Activated CD8-positive, alpha-beta memory T cell treated with anti-CD3 and anti-CD28 coated beads, Interleukin-2, amount 10 ng/mL, durations not matched to agents 7 days and 5 days (primary cell): ENCODE results near the gene DGCR2. TPM values are rescaled to one million over a fixed set of nuclear protein-coding genes. Genes with fewer than 3 reads are reported as not detected.
"Not testable (repeated sequence)": the region's sequence is repeated elsewhere in the genome, so short reads cannot be mapped to it uniquely, and the experiment has no call there.

Experiments used
- ATAC-seq: fragments of 150-1000 bp; cut with Tn5 transposase; one replicate; pipeline ENCODE4 v1.10.0; 2021; ENCODE audit warnings: moderate library complexity
- CTCF ChIA-PET: fragments of 350-600 bp; sonication (Branson Sonifier 250); formaldehyde crosslinking; loops from one replicate; lab custom pipeline; 2021; ENCODE audit warnings: antibody characterized with exemption; lab: Charles Lee
- DNase-seq: peaks from one replicate; pipeline ENCODE4 v3.0.0-alpha.2; 2020
- H3K27ac Mint-ChIP-seq: one replicate; pipeline ENCODE4 v1.8.0; 2021; ENCODE audit warnings: mild to moderate bottlenecking, mixed read lengths
- H3K27me3 Mint-ChIP-seq: one replicate; pipeline ENCODE4 v1.8.0; 2021; ENCODE audit warnings: mixed read lengths
- H3K36me3 Mint-ChIP-seq: one replicate; pipeline ENCODE4 v1.8.0; 2021; ENCODE audit warnings: mild to moderate bottlenecking, mixed read lengths
- H3K4me1 Mint-ChIP-seq: one replicate; pipeline ENCODE4 v1.8.0; 2021; ENCODE audit warnings: mixed read lengths
- H3K4me3 Mint-ChIP-seq: one replicate; pipeline ENCODE4 v1.8.0; 2021; ENCODE audit warnings: mild to moderate bottlenecking, moderate library complexity, mixed read lengths
- H3K9me3 Mint-ChIP-seq: one replicate; pipeline ENCODE4 v1.8.0; 2022; ENCODE audit warnings: low read depth, mixed read lengths
- total RNA-seq, 2 experiments: library from RNA; stranded (reverse); gene quantifications; one replicate each; pipeline ENCODE4 v1.2.3, GENCODE V29; 2021

Gene DGCR2
- total RNA-seq, 2 experiments from 2014 or later: 27.8 TPM

GRCh38 chr22:19016081-19016766 lies 106.0 kb downstream of the DGCR2 start:
- peaks cover 18% of the 10 kb centered on the region for H3K27me3 Mint-ChIP-seq
- no peak overlapping the region for H3K4me3 Mint-ChIP-seq
- no peaks in the 10 kb centered on the region for H3K4me1 Mint-ChIP-seq
- ATAC-seq: no peak
- H3K36me3 Mint-ChIP-seq: no peaks in the 10 kb centered on the region
- no peaks in the 10 kb centered on the region for H3K9me3 Mint-ChIP-seq
- DNase-seq: no peak
- no peak overlapping the region for H3K27ac Mint-ChIP-seq
- CTCF ChIA-PET: no interaction called here

DNA sequence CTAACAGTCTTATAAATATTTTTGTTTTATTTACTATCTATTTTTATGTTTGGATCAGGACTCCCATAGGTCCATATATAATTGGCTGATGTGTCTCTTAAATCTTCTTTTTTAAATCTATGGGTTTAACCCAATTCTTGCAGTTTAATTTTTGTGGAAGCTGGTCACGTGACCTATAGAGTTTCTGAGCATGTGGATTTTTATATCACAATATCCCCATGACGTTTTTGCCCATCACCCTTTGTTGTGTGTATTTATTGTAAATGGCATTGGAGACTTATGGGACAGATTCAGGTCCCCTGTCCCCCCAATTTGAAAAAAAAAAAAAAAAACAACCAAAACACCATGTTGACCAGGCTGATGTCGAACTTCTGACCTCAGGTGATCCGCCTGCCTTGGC lies 107.3 kb downstream of the DGCR2 start:
- CTCF ChIA-PET: no interaction called here
- DNase-seq (no peak), ATAC-seq (no peak)
- Mint-ChIP-seq H3K9me3 (no peaks in the 10 kb centered on the region), H3K27ac (no peak overlapping the region), H3K4me1 (no peaks in the 10 kb centered on the region), H3K36me3 (no peaks in the 10 kb centered on the region), H3K4me3 (no peak overlapping the region), H3K27me3 (peaks cover 23% of the 10 kb centered on the region)

GRCh38 chr22:19013881-19014598 lies 108.2 kb downstream of the DGCR2 start:
- H3K4me3 Mint-ChIP-seq, ATAC-seq, H3K36me3 Mint-ChIP-seq, H3K4me1 Mint-ChIP-seq, H3K9me3 Mint-ChIP-seq, DNase-seq, CTCF ChIA-PET, H3K27ac Mint-ChIP-seq: not testable (repeated sequence)
- H3K27me3 Mint-ChIP-seq: peaks cover 19% of the 10 kb centered on the region

- CTCF ChIA-PET, H3K36me3 Mint-ChIP-seq: not testable (repeated sequence)
Observed at GRCh38 chr22:19013411-19013810, 108.8 kb downstream of the DGCR2 start.

DNA sequence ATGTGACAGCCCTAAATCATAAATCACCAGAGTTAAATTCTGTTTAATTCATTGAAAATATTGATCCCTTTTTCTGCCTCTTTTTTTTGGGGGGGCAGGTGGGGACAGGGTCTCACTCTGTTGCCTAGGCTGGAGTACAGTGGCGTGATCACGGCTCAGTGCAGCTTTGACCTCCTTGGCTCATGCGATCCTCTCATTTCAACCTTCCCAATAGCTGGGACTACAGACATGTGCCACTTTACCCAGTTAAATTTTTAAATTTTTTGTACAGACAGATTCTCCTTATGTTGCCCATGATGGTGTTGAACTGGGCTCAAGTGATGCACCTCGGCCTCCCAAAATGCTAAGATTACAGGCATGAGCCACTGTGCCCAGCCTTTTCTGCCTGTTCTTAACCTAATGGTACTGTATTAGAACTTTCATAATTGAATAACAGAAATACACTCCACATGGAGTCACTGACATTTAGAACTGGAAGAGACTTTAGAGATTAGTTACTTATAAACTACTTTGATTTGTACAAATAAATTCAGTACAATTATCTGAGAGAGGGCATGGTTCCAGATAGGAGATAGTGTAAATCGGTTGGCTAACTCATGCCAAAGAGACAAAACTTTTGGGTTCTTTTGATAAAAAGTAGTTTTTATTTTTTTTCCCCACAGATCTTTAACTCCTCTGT lies 109.8 kb downstream of the DGCR2 start:
- H3K27me3 Mint-ChIP-seq: peaks cover 18% of the 10 kb centered on the region

More at GRCh38 chr22:19013411-19013810, 108.8 kb downstream of the DGCR2 start:
- not testable (repeated sequence) for H3K4me3 Mint-ChIP-seq, ATAC-seq, H3K4me1 Mint-ChIP-seq, H3K27ac Mint-ChIP-seq, H3K9me3 Mint-ChIP-seq, DNase-seq
- peaks cover 16% of the 10 kb centered on the region for H3K27me3 Mint-ChIP-seq

GRCh38 chr22:19011611-19012010 lies 110.6 kb downstream of the DGCR2 start:
- H3K27ac Mint-ChIP-seq, H3K4me3 Mint-ChIP-seq, H3K4me1 Mint-ChIP-seq, H3K9me3 Mint-ChIP-seq, ATAC-seq, H3K36me3 Mint-ChIP-seq, DNase-seq, CTCF ChIA-PET: not testable (repeated sequence)
- H3K27me3 Mint-ChIP-seq: peaks cover 23% of the 10 kb centered on the region

More for the DNA sequence above, 109.8 kb downstream of the DGCR2 start:
- H3K9me3 Mint-ChIP-seq: no peaks in the 10 kb centered on the region
- no peak for DNase-seq
- no peaks in the 10 kb centered on the region for H3K36me3 Mint-ChIP-seq
- CTCF ChIA-PET: no interaction called here
- H3K4me3 Mint-ChIP-seq: no peak overlapping the region
- no peaks in the 10 kb centered on the region for H3K4me1 Mint-ChIP-seq
- H3K27ac Mint-ChIP-seq: no peak overlapping the region
- no peak for ATAC-seq

DNA sequence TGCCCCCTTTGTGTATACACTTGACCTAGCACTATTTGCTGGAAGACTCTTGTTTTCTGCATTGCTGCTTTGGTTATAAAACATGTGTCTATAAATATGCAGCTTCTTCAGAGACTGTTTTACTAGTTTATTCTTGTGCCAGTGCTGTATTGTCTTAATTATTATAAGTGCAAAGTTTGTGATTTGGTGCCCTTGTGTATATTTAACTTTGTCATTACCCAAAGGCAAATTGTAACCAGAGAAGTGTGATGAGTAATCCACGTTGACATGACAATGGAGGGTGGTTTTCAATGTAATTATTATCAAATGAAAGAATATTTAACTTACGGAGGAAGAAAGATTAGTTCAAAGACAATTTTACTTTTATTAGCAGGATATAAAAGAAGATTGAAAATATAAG lies 111.1 kb downstream of the DGCR2 start:
- CTCF ChIA-PET: no interaction called here
- Mint-ChIP-seq H3K4me1 (no peaks in the 10 kb centered on the region), H3K36me3 (no peaks in the 10 kb centered on the region), H3K27me3 (peaks cover 23% of the 10 kb centered on the region), H3K4me3 (no peak overlapping the region), H3K9me3 (no peaks in the 10 kb centered on the region), H3K27ac (no peak overlapping the region)
- ATAC-seq (no peak), DNase-seq (no peak)

GRCh38 chr22:19005905-19006304 lies 116.3 kb downstream of the DGCR2 start:
- H3K4me1 Mint-ChIP-seq: no peaks in the 10 kb centered on the region
- CTCF ChIA-PET: no interaction called here

GRCh38 chr22:19004471-19004870 lies 117.7 kb downstream of the DGCR2 start:
- peak; percentile 1 for DNase-seq
- H3K9me3 Mint-ChIP-seq: no peaks in the 10 kb centered on the region
- H3K36me3 Mint-ChIP-seq: no peaks in the 10 kb centered on the region
- H3K4me1 Mint-ChIP-seq: no peaks in the 10 kb centered on the region
- no peak overlapping the region for H3K27ac Mint-ChIP-seq
- CTCF ChIA-PET: no interaction called here
- H3K4me3 Mint-ChIP-seq: no peak overlapping the region
- H3K27me3 Mint-ChIP-seq: peaks cover 51% of the 10 kb centered on the region
- ATAC-seq: no peak

More at GRCh38 chr22:19005905-19006304, 116.3 kb downstream of the DGCR2 start:
- no peaks in the 10 kb centered on the region for H3K36me3 Mint-ChIP-seq
- DNase-seq: no peak
- no peak for ATAC-seq
- peaks cover 46% of the 10 kb centered on the region for H3K27me3 Mint-ChIP-seq
- no peak overlapping the region for H3K4me3 Mint-ChIP-seq
- no peak overlapping the region for H3K27ac Mint-ChIP-seq
- H3K9me3 Mint-ChIP-seq: no peaks in the 10 kb centered on the region

- H3K27ac Mint-ChIP-seq: no peak overlapping the region
- CTCF ChIA-PET: interaction anchor here (0.6 kb wide), 1 partner anchor 1299 kb away, joined by 3 read pairs; no protein-coding TSS in a partner anchor
- ATAC-seq (no peak), DNase-seq (peak; percentile 0)
- H3K27me3 Mint-ChIP-seq: peaks cover 59% of the 10 kb centered on the region
- H3K4me1 Mint-ChIP-seq: no peaks in the 10 kb centered on the region
- H3K4me3 Mint-ChIP-seq: no peak overlapping the region
- H3K36me3 Mint-ChIP-seq: no peaks in the 10 kb centered on the region
- H3K9me3 Mint-ChIP-seq: no peaks in the 10 kb centered on the region
Observed at GRCh38 chr22:19003508-19003907, 118.7 kb downstream of the DGCR2 start.

GRCh38 chr22:19002684-19003038 lies 119.6 kb downstream of the DGCR2 start:
- no peaks in the 10 kb centered on the region for H3K9me3 Mint-ChIP-seq
- H3K4me3 Mint-ChIP-seq: no peak overlapping the region
- no peaks in the 10 kb centered on the region for H3K36me3 Mint-ChIP-seq
- ATAC-seq (no peak), DNase-seq (no peak)
- no peaks in the 10 kb centered on the region for H3K4me1 Mint-ChIP-seq
- no peak overlapping the region for H3K27ac Mint-ChIP-seq
- CTCF ChIA-PET: no interaction called here
- H3K27me3 Mint-ChIP-seq: peaks cover 63% of the 10 kb centered on the region

GRCh38 chr22:19001204-19001603 lies 121.0 kb downstream of the DGCR2 start:
- ATAC-seq (no peak), DNase-seq (peak; percentile 4)
- Mint-ChIP-seq H3K4me1 (no peaks in the 10 kb centered on the region), H3K27me3 (peaks cover 64% of the 10 kb centered on the region), H3K36me3 (no peaks in the 10 kb centered on the region), H3K27ac (no peak overlapping the region), H3K4me3 (no peak overlapping the region), H3K9me3 (no peaks in the 10 kb centered on the region)
- CTCF ChIA-PET: no interaction called here

DNA sequence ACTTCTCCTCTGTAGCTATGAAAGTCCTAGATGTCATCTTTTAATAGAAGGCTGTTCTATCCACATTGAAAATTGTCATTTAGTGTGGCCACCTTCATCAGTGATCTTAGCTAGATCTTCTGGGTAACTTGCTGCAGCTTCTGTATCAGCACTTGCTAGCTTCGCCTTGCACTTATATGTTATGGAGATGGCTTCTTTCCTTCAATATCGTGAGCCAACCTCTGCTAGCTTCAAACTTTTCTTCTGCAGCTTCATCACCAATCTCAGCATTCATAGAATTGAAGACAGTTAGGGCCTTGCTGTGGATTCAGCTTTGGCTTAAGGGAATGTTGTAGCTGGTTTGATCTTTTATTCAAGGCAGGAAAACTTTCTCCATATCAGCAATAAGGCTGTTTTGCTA lies 122.1 kb downstream of the DGCR2 start:
- CTCF ChIA-PET, ATAC-seq, H3K9me3 Mint-ChIP-seq, H3K4me1 Mint-ChIP-seq, H3K36me3 Mint-ChIP-seq, H3K4me3 Mint-ChIP-seq, H3K27ac Mint-ChIP-seq: not testable (repeated sequence)
- peak; percentile 5 for DNase-seq
- H3K27me3 Mint-ChIP-seq: peaks cover 58% of the 10 kb centered on the region

DNA sequence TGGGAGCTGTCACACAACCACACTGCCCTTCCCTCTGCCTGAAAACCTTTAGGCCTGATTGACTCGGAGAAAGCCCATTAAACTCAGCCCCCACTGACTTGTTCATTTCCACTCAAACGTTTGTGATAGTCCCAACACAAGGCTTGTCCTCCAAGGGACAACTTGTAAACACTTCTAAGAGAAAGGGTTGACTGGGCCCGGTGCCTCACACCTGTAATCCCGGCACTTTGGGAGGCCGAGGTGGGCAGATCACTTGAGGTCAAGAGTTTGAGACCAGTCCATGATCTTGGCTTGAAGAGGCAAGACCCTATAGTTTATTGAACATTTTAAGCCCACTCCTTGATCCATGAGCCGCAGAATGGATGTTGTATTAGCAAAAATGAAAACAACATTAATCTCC lies 122.8 kb downstream of the DGCR2 start:
- H3K9me3 Mint-ChIP-seq: no peaks in the 10 kb centered on the region
- peak; percentile 31 for DNase-seq
- no peaks in the 10 kb centered on the region for H3K4me1 Mint-ChIP-seq
- ATAC-seq: no peak
- no peak overlapping the region for H3K27ac Mint-ChIP-seq
- CTCF ChIA-PET: no interaction called here
- H3K27me3 Mint-ChIP-seq: peaks cover 53% of the 10 kb centered on the region
- no peak overlapping the region for H3K4me3 Mint-ChIP-seq
- no peaks in the 10 kb centered on the region for H3K36me3 Mint-ChIP-seq
